Common myeloid progenitor, CD34-positive (primary cell): ENCODE measurements around the gene TMC1.

Experiments used
- CTCF ChIA-PET: fragments of 350-600 bp; sonication (Branson Sonifier 250); formaldehyde crosslinking; loops from one replicate; lab custom pipeline; 2021; ENCODE audit warnings: antibody characterized with exemption; lab: Charles Lee
- POLR2A ChIA-PET: fragments of 350-600 bp; sonication (Branson Sonifier 250); formaldehyde crosslinking; loops from one replicate; lab custom pipeline; 2021; ENCODE audit warnings: antibody characterized with exemption; lab: Charles Lee
- DNase-seq, 3 donors: peaks; one replicate each; pipeline versions ENCODE4 v3.0.0 to v3.0.0-alpha.2; 2013
- H3K27ac ChIP-seq, 2 experiments: 1 replicate in 1 of 2; 2 replicates in 1 of 2; pipeline ENCODE4 v1.7.0; 2013; ENCODE audit warnings: inconsistent platforms in 2 of 2, low read length in 2 of 2, mild to moderate bottlenecking in 2 of 2, low read depth in 1 of 2, moderate library complexity in 1 of 2; ENCODE audit not compliant: severe bottlenecking in 2 of 2, insufficient read depth in 1 of 2, poor library complexity in 1 of 2
- H3K27me3 ChIP-seq, 5 experiments: replicated peaks in 2 of 5; 1 replicate in 3 of 5; 2 replicates in 2 of 5; pipeline versions ENCODE4 v1.6.1 to v1.7.0; 2013; ENCODE audit warnings: low read length in 4 of 5, mild to moderate bottlenecking in 2 of 5, moderate library complexity in 2 of 5, inconsistent platforms in 1 of 5; ENCODE audit not compliant: insufficient read depth in 5 of 5, control insufficient read depth in 4 of 5
- H3K36me3 ChIP-seq, 4 experiments: 1 replicate in 2 of 4; 2 replicates in 2 of 4; pipeline versions ENCODE4 v1.6.1 to v1.7.0; 2013; ENCODE audit warnings: low read length in 3 of 4, control low read depth in 1 of 4, mild to moderate bottlenecking in 1 of 4; ENCODE audit not compliant: control insufficient read depth in 4 of 4, insufficient read depth in 4 of 4
- H3K4me1 ChIP-seq, 4 experiments: 1 replicate in 3 of 4; 2 replicates in 1 of 4; pipeline versions ENCODE4 v1.6.1 to v1.7.1; 2013; ENCODE audit warnings: low read length in 3 of 4, mild to moderate bottlenecking in 3 of 4, control low read depth in 1 of 4, inconsistent platforms in 1 of 4, moderate library complexity in 1 of 4; ENCODE audit not compliant: control insufficient read depth in 4 of 4, insufficient read depth in 4 of 4; ENCODE audit errors: control extremely low read depth in 1 of 4
- H3K4me3 ChIP-seq, 7 experiments: 1 replicate in 4 of 7; 2 replicates in 3 of 7; pipeline versions ENCODE4 v1.5.1 to v1.7.0; 2013; ENCODE audit warnings: mild to moderate bottlenecking in 7 of 7, low read length in 6 of 7, moderate library complexity in 6 of 7, inconsistent platforms in 2 of 7, low read depth in 2 of 7, control low read depth in 1 of 7; ENCODE audit not compliant: insufficient read depth in 4 of 7, control insufficient read depth in 1 of 7; ENCODE audit errors: extremely low read depth in 1 of 7
- H3K9me3 ChIP-seq, 5 experiments: 1 replicate in 4 of 5; 2 replicates in 1 of 5; pipeline versions ENCODE4 v1.6.1 to v1.7.1; 2013; ENCODE audit warnings: low read length in 4 of 5, mild to moderate bottlenecking in 2 of 5, inconsistent platforms in 1 of 5, low read depth in 1 of 5, moderate library complexity in 1 of 5; ENCODE audit not compliant: control insufficient read depth in 4 of 5, insufficient read depth in 2 of 5; ENCODE audit errors: control extremely low read depth in 1 of 5
- WGBS: methylation state at CpG from one replicate; pipeline ENCODE4 v1.1.5; 2013; ENCODE audit not compliant: insufficient coverage; 5-methylcytosine and 5-hydroxymethylcytosine counted together

Gene TMC1

GRCh38 chr9:72786948-72787347 lies 265.5 kb downstream of the TMC1 start:
- ChIA-PET POLR2A (no interaction called here), CTCF (no interaction called here)
- no peak for DNase-seq
- H3K36me3 ChIP-seq: no peaks in the 10 kb centered on the region
- no peaks in the 10 kb centered on the region for H3K4me1 ChIP-seq
- H3K27ac ChIP-seq: no peak overlapping the region
- no peaks in the 10 kb centered on the region for H3K27me3 ChIP-seq
- H3K9me3 ChIP-seq: no peaks in the 10 kb centered on the region
- H3K4me3 ChIP-seq: no peak overlapping the region

- H3K27ac ChIP-seq: no peak overlapping the region
- no peaks in the 10 kb centered on the region for H3K36me3 ChIP-seq
- ChIA-PET POLR2A (no interaction called here), CTCF (no interaction called here)
- 81% methylated on average over 4 of the region's 5 CpGs for WGBS
- DNase-seq: no peak
- H3K4me1 ChIP-seq: no peaks in the 10 kb centered on the region
- H3K4me3 ChIP-seq: no peak overlapping the region
- H3K9me3 ChIP-seq: no peaks in the 10 kb centered on the region
- H3K27me3 ChIP-seq: no peaks in the 10 kb centered on the region
Measured at GRCh38 chr9:72788966-72789735, 267.7 kb downstream of the TMC1 start.

GRCh38 chr9:72789885-72790284 lies 268.5 kb downstream of the TMC1 start:
- no peak overlapping the region for H3K27ac ChIP-seq
- peaks cover 0 to 2% (median 0%) of the 10 kb centered on the region in 5 experiments for H3K9me3 ChIP-seq
- 100% methylated on average over 1 of the region's 3 CpGs for WGBS
- no peak for DNase-seq
- H3K27me3 ChIP-seq: no peaks in the 10 kb centered on the region
- POLR2A ChIA-PET: no interaction called here
- no peaks in the 10 kb centered on the region for H3K36me3 ChIP-seq
- H3K4me1 ChIP-seq: no peaks in the 10 kb centered on the region
- CTCF ChIA-PET: no interaction called here
- no peak overlapping the region for H3K4me3 ChIP-seq

GRCh38 chr9:72790989-72791388 lies 269.6 kb downstream of the TMC1 start:
- Histone ChIP-seq H3K36me3 (no peaks in the 10 kb centered on the region), H3K4me3 (no peak overlapping the region), H3K9me3 (peaks cover 0 to 7% (median 0%) of the 10 kb centered on the region in 5 experiments), H3K4me1 (no peaks in the 10 kb centered on the region), H3K27ac (no peak overlapping the region), H3K27me3 (no peaks in the 10 kb centered on the region)
- no peak for DNase-seq
- ChIA-PET CTCF (no interaction called here), POLR2A (no interaction called here)
- 88% methylated on average over 1 of the region's 4 CpGs for WGBS

- no peak overlapping the region for H3K27ac ChIP-seq
- H3K27me3 ChIP-seq: no peaks in the 10 kb centered on the region
- 88% methylated on average over 1 of the region's 1 CpG for WGBS
- no peak for DNase-seq
- peaks cover 0 to 7% (median 0%) of the 10 kb centered on the region in 5 experiments for H3K9me3 ChIP-seq
- CTCF ChIA-PET: no interaction called here
- H3K4me1 ChIP-seq: no peaks in the 10 kb centered on the region
- POLR2A ChIA-PET: no interaction called here
- H3K4me3 ChIP-seq: no peak overlapping the region
- H3K36me3 ChIP-seq: no peaks in the 10 kb centered on the region
Measured at GRCh38 chr9:72791436-72791835, 270.0 kb downstream of the TMC1 start.

GRCh38 chr9:72794946-72795345 lies 273.5 kb downstream of the TMC1 start:
- WGBS: no CpG with 5 or more reads among the region's 1 CpG
- no peaks in the 10 kb centered on the region for H3K36me3 ChIP-seq
- no peak overlapping the region for H3K4me3 ChIP-seq
- peaks cover 0 to 10% (median 0%) of the 10 kb centered on the region in 5 experiments for H3K9me3 ChIP-seq
- CTCF ChIA-PET: no interaction called here
- no peaks in the 10 kb centered on the region for H3K27me3 ChIP-seq
- POLR2A ChIA-PET: no interaction called here
- no peak overlapping the region for H3K27ac ChIP-seq
- DNase-seq: no peak
- H3K4me1 ChIP-seq: no peaks in the 10 kb centered on the region

- Histone ChIP-seq H3K4me3 (no peak overlapping the region), H3K36me3 (no peaks in the 10 kb centered on the region), H3K27me3 (no peaks in the 10 kb centered on the region), H3K4me1 (no peaks in the 10 kb centered on the region), H3K9me3 (peaks cover 0 to 6% (median 0%) of the 10 kb centered on the region in 5 experiments), H3K27ac (no peak overlapping the region)
- POLR2A ChIA-PET: no interaction called here
- DNase-seq: no peak
- WGBS: 100% methylated on average over 1 of the region's 5 CpGs
- CTCF ChIA-PET: no interaction called here
Measured at GRCh38 chr9:72800328-72800994, 279.1 kb downstream of the TMC1 start.
